ENCODE data around the gene FOXO3. TPM values are rescaled to one million over a fixed set of nuclear protein-coding genes. Genes with fewer than 3 reads are reported as not detected.
"Not testable (repeated sequence)": the region's sequence is repeated elsewhere in the genome, so short reads cannot be mapped to it uniquely, and the experiment has no call there.

FOXO3 gene
- total and polyA plus RNA-seq, 2 of the 8 experiments (the other 6 are each of a cell fraction or from before 2014, with no cell fraction given), result 13.1 to 19.3 TPM

- not testable (repeated sequence) for H2BK20ac ChIP-seq (ENCODE audit: low read length); H3K36me3 ChIP-seq (ENCODE audit: control insufficient read depth in 2 of 4, insufficient read depth in 4 of 4, low read length in 3 of 4); H4K20me1 ChIP-seq (replicated peaks in 1 of 2; ENCODE audit: control insufficient read depth in 1 of 2, insufficient read depth in 2 of 2, low read length in 2 of 2); FAIRE-seq; H4K5ac ChIP-seq (ENCODE audit: insufficient read length, low read depth, low read length); H3K9me3 ChIP-seq (ENCODE audit: insufficient read depth in 2 of 2, low read depth in 1 of 2, low read length in 1 of 2); H2AK5ac ChIP-seq (ENCODE audit: low read depth, low read length); H2BK5ac ChIP-seq (ENCODE audit: low read depth, low read length); H3K18ac ChIP-seq (ENCODE audit: extremely low read depth, low read length); H2BK120ac ChIP-seq (replicated peaks; ENCODE audit: low read depth, low read length); H2BK15ac ChIP-seq (ENCODE audit: low read length); H3K27ac ChIP-seq (ENCODE audit: low read depth, low read length); H2AFZ ChIP-seq (ENCODE audit: low read length); H4K91ac ChIP-seq (replicated peaks; ENCODE audit: insufficient read length, low read length); H4K8ac ChIP-seq (ENCODE audit: extremely low read depth, insufficient read depth, low read length); H3K4ac ChIP-seq (replicated peaks; ENCODE audit: insufficient read length, low read depth, low read length); H3K56ac ChIP-seq (replicated peaks; ENCODE audit: insufficient read length, low read depth, low read length); H3K23ac ChIP-seq (ENCODE audit: insufficient read length); H3K79me1 ChIP-seq (ENCODE audit: low read depth, low read length); H3K14ac ChIP-seq (ENCODE audit: insufficient read length)
- DNase-seq (ENCODE audit: low read depth in 1 of 2, low spot score in 2 of 2), result peak in 1 of 2 experiments; percentile 66
- Histone ChIP-seq H3K79me2 (ENCODE audit: control insufficient read depth in 1 of 2, insufficient read depth in 2 of 2, low read length in 2 of 2) (peaks cover 3 to 40% of the 10 kb centered on the region in 2 experiments), H2BK12ac (ENCODE audit: low read depth, low read length) (0 out of 2 replicates have a peak overlapping the region, but pooled peaks have one; percentile 78), H3K4me3 (ENCODE audit: extremely low read depth in 1 of 4, insufficient read depth in 2 of 4, low read depth in 3 of 4, low read length in 4 of 4) (peak overlapping the region; percentile 86 to 99 (median 92)), H3K9ac (replicated peaks in 1 of 4; ENCODE audit: extremely low read depth in 1 of 4, low read depth in 3 of 4, low read length in 3 of 4) (peak overlapping the region in 1 of 4 experiments; percentile 64; a peak in 1 of 7 replicates), H3K4me2 (ENCODE audit: insufficient read depth in 1 of 2, low read depth in 2 of 2, low read length in 2 of 2) (peak overlapping the region; percentile 97 to 98; a peak in 3 of 4 replicates), H3K4me1 (replicated peaks in 1 of 4; ENCODE audit: control insufficient read depth in 3 of 4, insufficient read depth in 4 of 4, low read length in 3 of 4) (peaks cover 5 to 15% (median 7%) of the 10 kb centered on the region in 4 experiments), H3K27me3 (replicated peaks in 1 of 4; ENCODE audit: control insufficient read depth in 3 of 4, extremely low read depth in 1 of 4, insufficient read depth in 3 of 4, low read length in 3 of 4) (peaks cover 0 to 20% (median 10%) of the 10 kb centered on the region in 4 experiments; a peak in 5 of 7 replicates), H3K23me2 (ENCODE audit: low read depth, low read length) (peaks cover 20% of the 10 kb centered on the region)
- CTCF ChIA-PET (ENCODE audit: partially characterized antibody), result interaction anchor here (1.3 kb wide), 1 partner anchor 9 kb away, joined by 4 read pairs; no protein-coding TSS in a partner anchor
- 0 out of 2 replicates have a peak, but pooled peaks have one; percentile 37 for TF ChIP-seq RBBP5 (IDR thresholded peaks at IDR 0.05; ENCODE audit: borderline replicate concordance, low read depth, low read length)
- no CpG with 5 or more reads among the region's 40 CpGs for WGBS, 2 experiments (ENCODE audit: extremely low coverage in 1 of 2, insufficient coverage in 1 of 2, insufficient read length in 1 of 2, insufficient replicate concordance in 2 of 2, low coverage in 1 of 2, low lambda C conversion rate in 2 of 2, missing lambda C conversion rate in 1 of 2)
- POLR2A ChIA-PET (ENCODE audit: partially characterized antibody), result interaction anchor here (1.1 to 2.4 kb wide), 4 partner anchors 12 to 276 kb away, joined by 3 to 12 read pairs (median 4); no protein-coding TSS in a partner anchor
Observed at GRCh38 chr6:108561309-108561647, 561 bp downstream of the FOXO3 start.
